ENCODE measurements around the gene CDON. TPM values are rescaled to one million over a fixed set of nuclear protein-coding genes. Genes with fewer than 3 reads are reported as not detected.

CDON gene
- polyA plus RNA-seq, 1 donor from 2014 or later: not detected

DNA sequence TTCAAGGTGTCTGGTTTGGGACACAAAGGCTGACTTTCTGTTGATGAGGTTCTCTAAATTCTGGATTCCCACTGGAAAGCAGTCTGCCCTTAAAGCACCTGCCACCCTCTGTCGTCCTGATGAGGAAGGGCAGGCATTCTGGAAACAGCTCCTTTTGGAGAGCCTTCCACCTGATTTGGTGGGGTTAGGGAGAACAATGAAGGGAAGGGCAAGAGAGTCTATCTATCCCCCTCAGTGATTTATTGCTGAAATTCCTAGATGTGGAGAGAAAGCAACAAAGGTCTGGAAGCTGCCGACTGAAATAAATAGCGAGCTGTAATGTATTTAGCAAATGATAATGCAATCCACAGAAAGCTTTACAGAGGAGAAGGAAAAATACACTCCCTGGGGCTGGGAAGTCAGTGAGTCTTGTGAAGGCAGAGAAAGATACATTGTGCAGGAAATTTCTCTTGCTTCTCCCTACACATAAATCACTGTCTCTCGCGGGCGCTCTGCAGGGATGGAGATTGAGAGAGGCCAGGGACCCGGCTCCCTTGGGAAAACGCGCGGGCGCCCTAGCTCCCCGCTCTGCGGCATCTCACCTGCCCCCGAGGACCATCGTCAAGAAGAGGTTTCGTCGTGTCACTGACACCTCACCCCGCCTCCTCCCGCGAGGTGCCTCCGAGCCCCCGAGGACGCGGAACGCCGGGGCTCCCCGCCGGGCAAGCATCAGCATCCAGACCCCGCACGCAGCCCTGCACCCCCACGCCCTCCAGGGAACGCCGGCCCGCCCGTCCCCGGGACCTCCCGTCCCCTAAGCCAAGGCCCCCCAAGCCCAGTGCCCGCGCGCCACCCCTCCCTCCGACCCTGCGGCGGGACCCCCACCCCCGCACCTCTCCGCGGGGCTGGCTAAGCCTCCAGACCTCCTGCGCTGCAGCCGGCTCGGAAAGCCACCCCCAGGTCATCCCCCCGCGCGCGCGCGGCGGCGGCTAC lies 673 bp downstream of the CDON start:
- H3K27me3 Mint-ChIP-seq: peaks cover 28% of the 10 kb centered on the region
- H3K9me3 Mint-ChIP-seq: peaks cover 0 to 3% (median 0%) of the 10 kb centered on the region in 3 donors
- H3K27ac Mint-ChIP-seq: peak overlapping the region in 2 of 3 donors; percentile 30 to 58
- peak overlapping the region; percentile 73 to 91 (median 86) for H3K4me3 Mint-ChIP-seq
- H3K4me1 Mint-ChIP-seq: no peaks in the 10 kb centered on the region
- H3K36me3 Mint-ChIP-seq: no peaks in the 10 kb centered on the region

DNA sequence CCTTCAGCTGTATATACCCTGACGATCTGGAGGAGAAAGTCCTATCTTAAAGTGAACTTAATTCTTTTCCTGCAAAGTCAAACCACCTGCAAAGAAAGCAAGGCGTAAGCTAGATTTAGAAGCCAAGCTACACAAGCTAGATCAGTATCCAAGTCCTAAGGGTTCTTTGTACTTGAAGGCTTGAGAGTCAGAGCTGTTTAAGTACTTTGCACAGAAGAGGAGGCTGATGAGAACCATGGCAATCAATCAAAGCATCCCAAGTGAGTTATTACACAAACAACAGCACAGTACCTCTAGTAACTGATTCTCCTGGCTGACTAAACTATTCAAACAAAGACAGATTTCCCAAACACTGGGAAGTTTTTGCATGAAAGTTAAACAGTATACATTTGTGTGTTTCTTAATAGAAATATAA lies 1.9 kb downstream of the CDON start:
- H3K9me3 Mint-ChIP-seq: peaks cover 0 to 3% (median 0%) of the 10 kb centered on the region in 3 donors
- peak overlapping the region in 2 of 4 donors; percentile 30 to 73 for H3K4me3 Mint-ChIP-seq
- no peaks in the 10 kb centered on the region for H3K36me3 Mint-ChIP-seq
- H3K27ac Mint-ChIP-seq: no peak overlapping the region
- peaks cover 23% of the 10 kb centered on the region for H3K27me3 Mint-ChIP-seq
- H3K4me1 Mint-ChIP-seq: no peaks in the 10 kb centered on the region

DNA sequence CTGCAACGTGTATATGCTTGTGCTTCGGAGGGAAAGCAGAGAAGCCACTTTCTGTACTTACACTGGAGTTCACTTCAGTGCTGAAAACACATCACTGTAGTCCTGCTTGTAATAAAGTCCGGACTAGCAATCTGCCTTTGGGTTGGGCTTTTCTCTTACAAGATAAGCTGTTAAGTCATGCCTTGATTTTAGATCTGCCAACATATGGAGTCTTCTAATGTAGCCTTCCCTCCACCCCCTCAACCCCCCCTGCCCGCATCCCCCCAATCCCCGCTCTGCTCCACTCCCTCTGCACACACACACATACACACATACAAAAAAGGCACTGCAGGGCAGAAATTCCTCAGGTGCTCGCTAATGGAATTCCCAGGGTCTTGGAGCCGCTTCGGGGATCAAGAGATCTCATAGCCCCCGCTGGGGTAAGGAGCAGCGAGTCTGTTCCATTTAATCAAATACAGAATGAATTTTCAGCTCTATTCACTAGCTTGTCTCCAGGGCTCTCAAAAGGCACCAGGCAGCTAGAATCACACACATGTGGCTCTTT lies 3.4 kb downstream of the CDON start:
- Mint-ChIP-seq H3K27ac (no peak overlapping the region), H3K4me1 (no peaks in the 10 kb centered on the region), H3K27me3 (peaks cover 18% of the 10 kb centered on the region), H3K9me3 (no peaks in the 10 kb centered on the region), H3K36me3 (peaks cover 1% of the 10 kb centered on the region), H3K4me3 (no peak overlapping the region)

DNA sequence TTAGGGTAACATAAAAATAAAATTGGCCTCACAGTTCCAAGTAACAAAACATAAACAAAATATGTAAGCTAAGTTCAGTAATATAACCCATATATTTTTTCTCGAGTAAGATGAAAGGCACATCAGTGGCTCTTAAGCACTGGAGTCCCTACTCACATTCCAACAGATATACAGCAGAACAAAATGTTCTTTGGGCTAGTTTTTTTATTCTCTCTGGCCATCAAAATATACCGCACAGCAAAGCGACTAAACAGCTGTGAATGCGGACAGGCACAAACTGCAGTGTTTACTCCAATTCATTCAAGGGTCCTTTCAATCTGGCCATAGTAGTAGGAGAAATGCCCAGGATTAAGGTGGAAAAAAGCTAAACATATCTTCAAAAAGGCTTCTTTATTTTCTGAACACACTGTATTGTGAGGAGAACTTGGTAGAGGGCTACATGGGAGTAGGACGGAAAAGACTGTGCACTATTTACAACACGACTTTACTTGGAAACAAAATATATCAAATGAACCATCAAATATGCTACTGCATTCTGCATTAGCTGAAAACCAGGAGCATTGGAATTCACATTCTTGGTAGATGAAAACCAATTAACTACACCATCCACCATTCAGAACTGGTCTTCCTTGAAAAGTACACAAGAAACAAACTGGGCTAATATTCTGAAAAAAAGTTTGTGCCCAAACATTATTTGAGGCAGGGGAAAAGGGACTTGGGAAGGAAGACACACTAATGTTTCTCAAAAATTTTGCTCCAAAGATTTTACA lies 4.4 kb downstream of the CDON start:
- H3K36me3 Mint-ChIP-seq: peaks cover 1% of the 10 kb centered on the region
- H3K4me3 Mint-ChIP-seq: peak overlapping the region in 1 of 4 donors; percentile 54
- no peaks in the 10 kb centered on the region for H3K4me1 Mint-ChIP-seq
- H3K27me3 Mint-ChIP-seq: peaks cover 18% of the 10 kb centered on the region
- no peaks in the 10 kb centered on the region for H3K9me3 Mint-ChIP-seq
- no peak overlapping the region for H3K27ac Mint-ChIP-seq

DNA sequence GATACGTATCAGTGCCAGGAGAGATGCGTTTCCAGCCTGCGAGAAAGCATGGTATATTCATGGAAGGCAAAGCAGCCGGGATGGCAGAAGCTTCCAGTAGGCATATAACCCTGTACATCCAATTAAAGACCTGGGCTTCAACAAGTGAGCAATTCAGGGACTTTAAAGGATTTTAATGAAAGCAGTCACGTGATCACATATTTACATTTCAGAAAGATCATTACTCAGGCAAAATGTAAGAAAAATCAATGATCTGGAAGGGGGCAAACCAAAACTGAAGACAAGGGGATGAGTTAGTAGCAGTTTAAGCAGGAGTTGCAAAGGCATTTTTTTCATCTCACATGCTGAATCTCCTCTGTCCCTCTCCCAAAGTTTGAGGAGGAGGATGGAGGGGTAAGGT lies 7.8 kb downstream of the CDON start:
- Mint-ChIP-seq H3K36me3 (peaks cover 1% of the 10 kb centered on the region), H3K27me3 (peaks cover 8% of the 10 kb centered on the region), H3K4me3 (no peak overlapping the region), H3K4me1 (no peaks in the 10 kb centered on the region), H3K9me3 (peaks cover 0 to 3% (median 0%) of the 10 kb centered on the region in 3 donors), H3K27ac (no peak overlapping the region)

DNA sequence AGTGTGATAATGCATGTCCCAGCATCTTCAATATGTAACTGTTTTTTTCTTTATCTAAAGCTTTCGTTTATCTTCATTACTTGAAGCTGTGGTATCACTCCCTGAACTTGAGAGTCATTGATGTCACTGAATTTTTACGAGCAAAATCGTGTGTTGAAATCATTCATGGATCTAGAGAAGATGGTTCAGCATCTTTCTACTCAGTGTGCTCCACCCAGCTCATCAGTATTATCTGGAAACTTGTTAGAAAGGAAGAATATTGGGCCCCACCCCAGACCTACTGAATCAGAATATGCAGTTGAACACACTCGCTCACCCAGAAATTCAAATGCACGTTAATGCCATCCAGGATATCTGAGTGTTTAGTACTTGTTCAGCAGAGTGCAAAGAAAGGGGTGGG lies 8.3 kb downstream of the CDON start:
- Mint-ChIP-seq H3K27me3 (peaks cover 5% of the 10 kb centered on the region), H3K4me3 (no peak overlapping the region), H3K36me3 (peaks cover 1% of the 10 kb centered on the region), H3K9me3 (peaks cover 0 to 3% (median 0%) of the 10 kb centered on the region in 3 donors), H3K4me1 (no peaks in the 10 kb centered on the region), H3K27ac (no peak overlapping the region)

DNA sequence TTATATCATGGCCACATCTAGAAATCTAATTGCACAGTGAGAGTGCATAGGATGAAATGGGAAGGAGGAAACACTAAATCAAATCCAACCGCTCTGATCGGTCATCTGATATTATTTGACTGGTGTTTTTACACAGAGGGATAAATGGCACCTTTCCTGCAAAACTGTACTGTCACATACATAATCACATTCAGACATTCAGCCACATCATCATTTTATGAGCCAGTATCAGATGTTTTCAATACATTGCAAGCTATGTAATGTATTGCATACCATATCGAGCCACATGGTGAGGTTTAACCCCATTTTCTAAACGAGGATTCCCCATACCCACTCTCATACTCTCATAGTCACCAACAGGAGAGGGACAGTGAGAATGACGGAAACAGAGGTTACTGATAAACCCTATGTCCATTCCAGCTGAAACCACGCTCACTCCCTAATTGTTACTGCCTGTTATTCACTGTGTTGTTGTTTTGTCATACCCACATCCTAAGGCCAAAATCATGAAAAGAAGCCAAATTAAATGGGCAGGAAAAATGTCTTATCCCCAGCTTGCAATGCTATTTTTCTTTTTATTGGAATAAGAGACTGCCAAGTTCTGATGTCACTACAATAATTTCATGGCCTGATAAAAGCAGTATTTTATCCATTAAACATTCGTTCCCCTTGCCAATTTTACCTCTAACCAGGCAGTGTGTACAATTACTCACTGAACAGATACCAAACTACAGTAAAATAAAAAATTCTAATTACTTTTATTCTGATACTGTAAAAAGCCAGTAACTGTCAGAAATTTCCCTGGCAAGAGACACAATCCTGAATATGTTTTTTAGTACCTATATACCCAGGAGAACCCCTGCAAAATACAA lies 9.0 kb downstream of the CDON start:
- Mint-ChIP-seq H3K27me3 (peaks cover 5% of the 10 kb centered on the region), H3K27ac (no peak overlapping the region), H3K9me3 (peaks cover 0 to 3% (median 0%) of the 10 kb centered on the region in 3 donors), H3K4me1 (no peaks in the 10 kb centered on the region), H3K36me3 (peaks cover 1% of the 10 kb centered on the region), H3K4me3 (no peak overlapping the region)

DNA sequence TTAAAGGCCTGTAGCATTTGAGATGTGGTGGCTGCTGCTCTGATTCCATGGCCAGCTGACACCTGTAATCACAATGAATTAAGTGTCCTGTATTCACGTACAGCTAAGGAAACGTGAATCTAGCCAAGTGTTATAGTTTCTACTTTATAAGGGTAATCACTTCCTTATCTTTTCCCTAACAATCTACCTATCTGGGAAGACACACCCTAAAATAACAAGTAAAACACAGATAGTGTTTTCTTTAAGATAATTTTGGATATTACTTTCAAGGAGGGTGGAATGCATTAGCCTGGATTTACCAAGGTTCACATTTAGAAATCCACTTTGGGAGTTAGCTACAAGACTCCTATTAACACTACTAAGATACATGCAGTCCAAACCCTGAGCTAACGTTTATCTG lies 11.5 kb downstream of the CDON start:
- H3K9me3 Mint-ChIP-seq: peaks cover 0 to 3% (median 0%) of the 10 kb centered on the region in 3 donors
- no peaks in the 10 kb centered on the region for H3K27me3 Mint-ChIP-seq
- no peak overlapping the region for H3K27ac Mint-ChIP-seq
- H3K4me3 Mint-ChIP-seq: no peak overlapping the region
- peaks cover 1% of the 10 kb centered on the region for H3K36me3 Mint-ChIP-seq
- no peaks in the 10 kb centered on the region for H3K4me1 Mint-ChIP-seq

DNA sequence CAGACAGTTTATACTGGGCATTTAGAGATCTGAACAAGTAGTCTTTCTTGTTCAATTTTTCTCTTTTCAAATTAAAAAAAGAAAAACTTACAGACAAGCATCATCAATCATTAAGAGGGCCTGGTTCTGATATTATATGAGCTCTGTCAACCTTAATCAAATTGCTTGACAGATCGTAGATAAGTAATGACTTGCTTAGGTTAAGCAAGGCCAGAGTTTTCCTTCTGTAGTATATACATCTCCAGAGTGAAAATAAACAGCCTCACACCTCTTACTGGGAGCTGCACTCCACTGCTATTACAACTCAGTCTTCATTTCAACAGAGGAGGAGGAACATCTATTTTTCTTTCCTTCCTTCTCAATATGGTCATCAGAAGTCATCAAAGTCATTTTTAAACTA lies 13.5 kb downstream of the CDON start:
- H3K36me3 Mint-ChIP-seq: no peaks in the 10 kb centered on the region
- H3K9me3 Mint-ChIP-seq: peaks cover 0 to 3% (median 0%) of the 10 kb centered on the region in 3 donors
- H3K27ac Mint-ChIP-seq: no peak overlapping the region
- H3K4me3 Mint-ChIP-seq: no peak overlapping the region
- H3K27me3 Mint-ChIP-seq: no peaks in the 10 kb centered on the region
- H3K4me1 Mint-ChIP-seq: no peaks in the 10 kb centered on the region

DNA sequence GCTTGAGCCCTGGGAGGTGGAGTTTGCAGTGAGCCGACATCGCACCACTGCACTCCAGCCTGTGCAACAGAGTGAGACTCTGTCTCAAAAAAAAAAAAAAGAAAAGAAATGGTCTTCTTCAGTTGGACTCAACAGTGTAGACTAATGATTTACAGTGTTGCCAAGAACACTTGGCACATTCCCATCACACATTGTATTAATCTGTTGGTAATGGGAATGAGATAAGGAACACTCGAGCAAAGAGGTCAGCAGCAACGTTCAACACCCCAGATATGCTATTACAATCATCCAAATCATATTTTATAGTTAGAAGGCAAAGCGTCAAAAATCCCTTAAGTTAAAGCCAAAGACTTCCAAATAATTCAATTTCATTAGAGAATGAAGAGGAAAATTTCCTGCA lies 14.5 kb downstream of the CDON start:
- no peak overlapping the region for H3K4me3 Mint-ChIP-seq
- no peak overlapping the region for H3K27ac Mint-ChIP-seq
- H3K27me3 Mint-ChIP-seq: no peaks in the 10 kb centered on the region
- H3K36me3 Mint-ChIP-seq: no peaks in the 10 kb centered on the region
- no peaks in the 10 kb centered on the region for H3K4me1 Mint-ChIP-seq
- H3K9me3 Mint-ChIP-seq: peaks cover 0 to 3% (median 2%) of the 10 kb centered on the region in 3 donors

DNA sequence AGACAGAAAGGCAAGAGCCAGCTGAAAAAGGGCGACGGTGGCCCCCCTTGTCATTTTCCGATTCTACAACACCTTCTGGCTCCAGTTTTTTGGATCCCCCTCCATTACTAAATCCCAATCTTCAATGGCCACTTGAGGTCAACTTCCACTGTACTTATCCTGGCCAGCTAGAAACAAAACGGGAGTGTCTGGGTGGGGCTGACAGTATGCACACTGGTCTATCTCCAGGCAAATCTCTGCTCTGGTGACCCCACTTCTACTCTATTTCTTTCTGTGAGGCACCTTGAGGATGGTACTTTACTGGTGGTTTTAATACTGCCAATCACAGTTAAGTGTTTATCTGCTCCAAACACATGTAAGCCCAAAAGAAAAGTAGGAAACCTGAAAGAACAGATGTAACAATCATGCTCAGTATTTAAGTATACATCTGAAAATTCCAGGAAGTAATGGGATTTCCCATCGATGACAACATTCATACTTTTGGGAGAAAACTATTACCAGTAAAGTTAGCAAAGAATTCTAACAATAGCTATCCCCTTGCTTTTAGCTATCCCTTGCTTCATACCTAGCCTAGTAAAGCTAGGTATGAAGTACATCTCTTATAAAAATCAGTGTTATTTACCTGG lies 16.0 kb downstream of the CDON start:
- H3K4me3 Mint-ChIP-seq: no peak overlapping the region
- no peaks in the 10 kb centered on the region for H3K4me1 Mint-ChIP-seq
- H3K9me3 Mint-ChIP-seq: peaks cover 0 to 3% (median 2%) of the 10 kb centered on the region in 3 donors
- H3K27ac Mint-ChIP-seq: no peak overlapping the region
- no peaks in the 10 kb centered on the region for H3K27me3 Mint-ChIP-seq
- no peaks in the 10 kb centered on the region for H3K36me3 Mint-ChIP-seq

DNA sequence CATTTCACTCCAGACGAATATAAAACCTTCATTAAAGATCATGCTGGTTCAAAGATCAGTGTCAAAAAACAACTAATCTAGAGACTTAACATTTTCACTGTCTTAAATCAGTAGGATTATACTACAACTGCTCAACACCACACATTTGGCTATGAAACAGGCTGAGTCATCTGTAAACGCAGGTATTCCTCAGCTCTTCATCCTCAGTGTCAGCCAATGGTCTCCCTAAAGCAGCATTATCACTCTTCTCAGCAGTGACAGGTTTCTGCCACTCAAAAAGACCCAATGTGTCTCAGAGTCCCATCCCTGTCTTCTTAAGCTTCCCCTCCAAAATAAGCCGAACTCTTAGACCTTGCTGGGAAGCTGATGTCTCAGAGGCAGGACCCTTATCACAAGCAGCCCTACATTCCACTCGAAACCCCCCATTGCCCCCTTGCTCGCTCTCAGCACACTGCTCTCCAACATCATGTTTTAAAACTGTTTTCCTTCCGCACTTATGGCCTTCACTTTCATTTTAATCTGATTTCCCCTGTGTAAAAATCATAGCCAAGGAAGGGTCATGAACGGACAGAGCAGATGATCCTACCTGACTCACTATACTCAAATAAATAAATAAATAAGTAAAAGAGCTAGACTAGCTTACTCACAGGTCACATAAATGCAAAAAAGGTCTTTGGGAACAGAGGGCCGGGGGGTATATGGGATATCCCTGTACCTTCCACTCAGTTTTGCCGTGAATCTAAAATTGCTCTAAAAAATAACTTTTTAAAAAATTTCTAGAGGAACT lies 23.0 kb downstream of the CDON start:
- peaks cover 0 to 2% (median 0%) of the 10 kb centered on the region in 3 donors for H3K9me3 Mint-ChIP-seq
- H3K4me1 Mint-ChIP-seq: peaks cover 0 to 2% (median 0%) of the 10 kb centered on the region in 3 donors
- no peak overlapping the region for H3K27ac Mint-ChIP-seq
- H3K27me3 Mint-ChIP-seq: peaks cover 4% of the 10 kb centered on the region
- H3K4me3 Mint-ChIP-seq: no peak overlapping the region
- H3K36me3 Mint-ChIP-seq: peaks cover 2% of the 10 kb centered on the region

DNA sequence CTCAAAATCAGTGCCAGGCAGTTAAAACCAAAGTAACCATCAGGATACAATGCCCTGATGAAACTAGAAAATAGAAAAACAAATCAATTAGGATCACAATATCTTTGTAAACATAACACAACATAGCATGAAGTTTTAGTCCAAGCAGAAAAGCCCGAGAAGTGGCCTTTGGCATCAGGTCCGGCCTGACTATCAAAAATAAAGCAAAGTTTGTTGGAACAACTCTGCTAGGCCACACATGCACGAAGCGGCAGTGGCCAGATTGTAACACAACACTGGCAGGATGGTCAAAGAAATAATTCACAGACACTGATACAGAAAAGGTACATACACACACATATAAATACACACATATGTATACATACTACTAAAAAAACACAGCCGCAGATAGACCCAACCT lies 26.9 kb downstream of the CDON start:
- no peaks in the 10 kb centered on the region for H3K9me3 Mint-ChIP-seq
- H3K4me3 Mint-ChIP-seq: no peak overlapping the region
- no peak overlapping the region for H3K27ac Mint-ChIP-seq
- H3K4me1 Mint-ChIP-seq: peaks cover 0 to 2% (median 0%) of the 10 kb centered on the region in 3 donors
- H3K27me3 Mint-ChIP-seq: peaks cover 7% of the 10 kb centered on the region
- peaks cover 2% of the 10 kb centered on the region for H3K36me3 Mint-ChIP-seq
